Skeletal muscle cell (primary cell): Measurements from ENCODE around the gene TMEM271.
"Not testable (repeated sequence)": the region's sequence is repeated elsewhere in the genome, so short reads cannot be mapped to it uniquely, and the experiment has no call there.

Experiments
- DNase-seq: peaks from one replicate; pipeline ENCODE4 v3.0.0-alpha.2; 2010; ENCODE audit warnings: low read depth
- H3K4me3 ChIP-seq: 2 replicates; pipeline ENCODE4 v1.5.1; 2011; ENCODE audit warnings: low read depth, mild to moderate bottlenecking, control low read depth, low read length, moderate library complexity

Gene TMEM271

GRCh38 chr4:567457-568350 is 8.4 kb downstream of the TMEM271 start:
- DNase-seq: no peak
- H3K4me3 ChIP-seq: no peak overlapping the region

GRCh38 chr4:566508-567295 is 9.4 kb downstream of the TMEM271 start:
- H3K4me3 ChIP-seq: no peak overlapping the region
- DNase-seq: no peak

- H3K4me3 ChIP-seq: no peak overlapping the region
- no peak for DNase-seq
Measured at GRCh38 chr4:566035-566434, 10.1 kb downstream of the TMEM271 start.

- DNase-seq, H3K4me3 ChIP-seq: not testable (repeated sequence)
Measured at GRCh38 chr4:565614-566013, 10.5 kb downstream of the TMEM271 start.

GRCh38 chr4:562458-562857 is 13.6 kb downstream of the TMEM271 start:
- DNase-seq: not testable (repeated sequence)

GRCh38 chr4:561426-561825 is 14.7 kb downstream of the TMEM271 start:
- no peak overlapping the region for H3K4me3 ChIP-seq

More at GRCh38 chr4:562458-562857, 13.6 kb downstream of the TMEM271 start:
- H3K4me3 ChIP-seq: not testable (repeated sequence)

GRCh38 chr4:560731-561291 is 15.3 kb downstream of the TMEM271 start:
- DNase-seq: no peak
- no peak overlapping the region for H3K4me3 ChIP-seq

More at GRCh38 chr4:561426-561825, 14.7 kb downstream of the TMEM271 start:
- no peak for DNase-seq

GRCh38 chr4:560061-560460 is 16.0 kb downstream of the TMEM271 start:
- no peak overlapping the region for H3K4me3 ChIP-seq
- DNase-seq: no peak

- H3K4me3 ChIP-seq: no peak overlapping the region
- no peak for DNase-seq
Measured at GRCh38 chr4:555566-556275, 20.4 kb downstream of the TMEM271 start.

- not testable (repeated sequence) for H3K4me3 ChIP-seq, DNase-seq
Measured at GRCh38 chr4:554793-555320, 21.2 kb downstream of the TMEM271 start.

- no peak overlapping the region for H3K4me3 ChIP-seq
- no peak for DNase-seq
Measured at GRCh38 chr4:552019-552418, 24.1 kb downstream of the TMEM271 start.

GRCh38 chr4:550268-550667 is 25.8 kb downstream of the TMEM271 start:
- DNase-seq, H3K4me3 ChIP-seq: not testable (repeated sequence)

GRCh38 chr4:548976-549375 is 27.1 kb downstream of the TMEM271 start:
- H3K4me3 ChIP-seq: no peak overlapping the region
- no peak for DNase-seq

GRCh38 chr4:545612-546011 is 30.5 kb downstream of the TMEM271 start:
- DNase-seq: no peak
- H3K4me3 ChIP-seq: no peak overlapping the region

GRCh38 chr4:544386-545105 is 31.5 kb downstream of the TMEM271 start:
- DNase-seq: no peak
- H3K4me3 ChIP-seq: no peak overlapping the region

GRCh38 chr4:541271-541670 is 34.8 kb downstream of the TMEM271 start:
- no peak overlapping the region for H3K4me3 ChIP-seq
- DNase-seq: no peak

- no peak overlapping the region for H3K4me3 ChIP-seq
- no peak for DNase-seq
Measured at GRCh38 chr4:538542-539142, 37.5 kb downstream of the TMEM271 start.
